Heart right ventricle (tissue), 16 donors: Measurements from ENCODE around the gene RXFP4. TPM values are rescaled to one million over a fixed set of nuclear protein-coding genes. Genes with fewer than 3 reads are reported as not detected.
A peak's percentile ranks its signal among the peaks of the same experiment; 100 is the strongest.

ENCODE experiments used
- ATAC-seq, 8 donors: fragments of 200-7000 bp; cut with Tn5 transposase; one replicate each; pipeline ENCODE4 v1.9.1; 2020; ENCODE audit warnings: mild to moderate bottlenecking in 8 of 8, moderate library complexity in 8 of 8, moderate number of reproducible peaks in 1 of 8
- DNase-seq, 2 donors: peaks; one replicate each; pipeline ENCODE4 v3.0.0-alpha.2; 2020
- H3K27ac ChIP-seq, 10 donors: fragments of 200-600 bp; sonication (generic) in 2 of 10; one replicate each; pipeline versions ENCODE4 v1.5.0 to v1.8.0; 2020 to 2022; ENCODE audit warnings: mild to moderate bottlenecking in 3 of 10
- H3K27me3 ChIP-seq, 7 donors: fragments of 200-600 bp; one replicate each; pipeline ENCODE4 v1.8.0; 2021 to 2022; ENCODE audit warnings: mild to moderate bottlenecking in 2 of 7
- H3K36me3 ChIP-seq, 9 donors: fragments of 200-600 bp; sonication (generic) in 1 of 9; one replicate each; pipeline versions ENCODE4 v1.5.0 to v1.8.0; 2020 to 2022; ENCODE audit warnings: mild to moderate bottlenecking in 2 of 9
- H3K4me1 ChIP-seq, 9 donors: fragments of 200-600 bp; sonication (generic) in 1 of 9; one replicate each; pipeline versions ENCODE4 v1.5.0 to v1.8.0; 2020 to 2022; ENCODE audit warnings: mild to moderate bottlenecking in 4 of 9
- H3K4me3 ChIP-seq, 10 donors: fragments of 200-600 bp; sonication (generic) in 2 of 10; one replicate each; pipeline versions ENCODE4 v1.5.0 to v1.8.0; 2020 to 2022; ENCODE audit warnings: mild to moderate bottlenecking in 7 of 10, moderate library complexity in 2 of 10
- H3K9me3 ChIP-seq, 11 donors: fragments of 200-600 bp in 10 of 11; sonication (generic) in 2 of 11; one replicate each; pipeline versions ENCODE4 v1.5.0 to v1.8.0; 2013 to 2022; ENCODE audit warnings: mild to moderate bottlenecking in 2 of 11, control low read depth in 1 of 11, moderate library complexity in 1 of 11
- CTCF ChIP-seq, 9 donors: fragments of 200-600 bp; sonication (generic) in 2 of 9; IDR thresholded peaks; one replicate each; pipeline versions ENCODE4 v1.5.0 to v1.8.0; 2021 to 2022; ENCODE audit warnings: antibody characterized with exemption in 9 of 9, mild to moderate bottlenecking in 5 of 9, moderate library complexity in 1 of 9
- WGBS, 2 donors: extraction: QIAGEN DNeasy Blood & Tissue Kit; methylation state at CpG; one replicate each; pipeline ENCODE4 v1.1.7; 2013; ENCODE audit warnings: inconsistent platforms in 1 of 2; 5-methylcytosine and 5-hydroxymethylcytosine counted together
- intact Hi-C, 10 donors: fragments of 100-400 bp; cut with DNase I; formaldehyde crosslinking; loops; one replicate each; pipeline versions ENCODE4 v1.11.1 to v1.14.2; 2022
- polyA plus RNA-seq, 2 donors: library from polyadenylated mRNA; stranded (reverse); fragments of 200-250 nt; gene quantifications; one replicate each; pipeline ENCODE4 v1.2.3, GENCODE V29; 2013
- total RNA-seq, 10 donors: library from RNA; stranded (reverse); fragmentation: NEBNext Ultra II Directional in 3 of 10; extraction: Animal tissue kit (Norgen Biotek cat#: 25700) in 3 of 10; gene quantifications; one replicate each; pipeline versions ENCODE4 v1.2.1 to v1.2.4, GENCODE V29; 2021 to 2023
- donor health status: Arrhythmogenic right ventricular cardiomyopathy.
- donor health status: ischemic (EF 13 %, LVEDD 7.1; RV severe dilation, severe dysfunction).
- donor health status: healthy with polysubstance abuse.
- donor health status: DM: no; HTN: yes; CAD: no.
- donor health status: DM: no; HTN: no; CAD: no.
- donor health status: ischemic (EF 25% LVEDD 6.9; RV normal size, moderate dysfunction).
- donor health status: ischemic (EF 25% LVEDD 5.7; RV mildly dilated, moderate dysfunction).
- donor health status: healthy.
- donor health status: DM: yes; HTN: yes; CAD: no.
- donor health status: Ischemic cardiomyopathy.
- donor health status: ischemic (EF 35%, LVEDD 5.7; RV mildly dilated, moderate dysfunction).
- donor health status: nonischemic (EF 11% LVEDD 7.7; RV severe dilation, severe dysfunction).
- donor health status: DM: yes; HTN: yes; CAD: no.
- donor health status: PGD.
- donor health status: ischemic (EF 29% LVEDD 5.4; RV normal size, mild dysfunction).
- donor health status: nonischemic (EF 23%, LVEDD 6.1; RV moderate dilation, normal function).

RXFP4 gene
- total and polyA plus RNA-seq, 12 donors = 0.04 TPM; not detected in 11

GRCh38 chr1:155954645-155955044 lies 13.2 kb downstream of the RXFP4 start:
- no peak for TF ChIP-seq CTCF (IDR thresholded peaks at IDR 0.05)
- intact Hi-C loops = no loop called here
- no peak for DNase-seq
- 99% methylated on average over 3 of the region's 3 CpGs for WGBS, 2 donors
- Histone ChIP-seq H3K36me3 (peaks cover 26 to 100% (median 87%) of the 10 kb centered on the region in 9 donors), H3K27ac (no peak overlapping the region), H3K4me1 (peaks cover 0 to 10% (median 0%) of the 10 kb centered on the region in 9 donors), H3K4me3 (no peak overlapping the region), H3K9me3 (no peaks in the 10 kb centered on the region), H3K27me3 (no peaks in the 10 kb centered on the region)
- no peak for ATAC-seq

GRCh38 chr1:155957411-155957915 lies 16.0 kb downstream of the RXFP4 start:
- Histone ChIP-seq H3K4me3 (no peak overlapping the region), H3K27me3 (no peaks in the 10 kb centered on the region), H3K36me3 (peaks cover 9 to 100% (median 82%) of the 10 kb centered on the region in 9 donors), H3K9me3 (no peaks in the 10 kb centered on the region), H3K4me1 (peaks cover 12 to 32% (median 26%) of the 10 kb centered on the region in 9 donors), H3K27ac (no peak overlapping the region)
- DNase-seq = no peak
- no peak for TF ChIP-seq CTCF (IDR thresholded peaks at IDR 0.05)
- intact Hi-C loops = no loop called here
- ATAC-seq = no peak
- 90 to 94% methylated on average over 12 of the region's 12 CpGs for WGBS, 2 donors

- Histone ChIP-seq H3K9me3 (no peaks in the 10 kb centered on the region), H3K4me3 (no peak overlapping the region), H3K36me3 (peaks cover 8 to 100% (median 85%) of the 10 kb centered on the region in 9 donors), H3K4me1 (peaks cover 17 to 56% (median 38%) of the 10 kb centered on the region in 9 donors), H3K27ac (peak overlapping the region; percentile 47 to 87 (median 76)), H3K27me3 (no peaks in the 10 kb centered on the region)
- 56 to 65% methylated on average over 3 of the region's 3 CpGs for WGBS, 2 donors
- DNase-seq (no peak), ATAC-seq (peak in 5 of 8 donors; percentile 23 to 48 (median 31))
- no peak for TF ChIP-seq CTCF (IDR thresholded peaks at IDR 0.05)
- intact Hi-C loops = no loop called here
These were observed 18.8 kb downstream of the RXFP4 start for GRCh38 chr1:155960081-155960745.

GRCh38 chr1:155961937-155962336 lies 20.5 kb downstream of the RXFP4 start:
- no peaks in the 10 kb centered on the region for H3K27me3 ChIP-seq
- ATAC-seq = peak; percentile 45 to 85 (median 70)
- H3K4me1 ChIP-seq = peaks cover 21 to 73% (median 55%) of the 10 kb centered on the region in 9 donors
- peak in 7 of 9 donors; percentile 18 to 56 (median 39) for TF ChIP-seq CTCF (IDR thresholded peaks at IDR 0.05)
- H3K4me3 ChIP-seq = no peak overlapping the region
- intact Hi-C loops = loop anchor here in 1 of 10 donors (2.0 kb wide), 1 partner anchor 17 kb away; the partner anchor contains the start of gene ARHGEF2
- peaks cover 5 to 100% (median 84%) of the 10 kb centered on the region in 9 donors for H3K36me3 ChIP-seq
- peak; percentile 65 to 66 for DNase-seq
- peak overlapping the region; percentile 40 to 87 (median 76) for H3K27ac ChIP-seq
- H3K9me3 ChIP-seq = no peaks in the 10 kb centered on the region
- 33 to 39% methylated on average over 14 of the region's 14 CpGs for whole genome bisulfite sequencing, 2 donors
